Heart left ventricle (tissue), 13 donors: Measurements from ENCODE around the gene OGFR.

Source experiments
- CTCF ChIP-seq, 12 donors: fragments of 200-600 bp; sonication (generic) in 4 of 12; IDR thresholded peaks; one replicate each; pipeline versions ENCODE4 v1.5.0 to v1.8.0; 2018 to 2022; ENCODE audit warnings: antibody characterized with exemption in 12 of 12, mild to moderate bottlenecking in 5 of 12
- POLR2A ChIP-seq, 2 donors: fragments of 450-650 bp; IDR thresholded peaks; one replicate each; pipeline ENCODE4 v1.6.1; 2017; ENCODE audit warnings: antibody characterized with exemption in 2 of 2, mild to moderate bottlenecking in 2 of 2, moderate library complexity in 2 of 2
- donor health status: ischemic (EF 13 %, LVEDD 7.1; RV severe dilation, severe dysfunction).
- donor health status: DM: no; HTN: yes; CAD: no.
- donor health status: DM: no; HTN: no; CAD: no.
- donor health status: ischemic (EF 25% LVEDD 6.9; RV normal size, moderate dysfunction).
- donor health status: ischemic (EF 25% LVEDD 5.7; RV mildly dilated, moderate dysfunction).
- donor health status: ischemic (EF 35%, LVEDD 5.7; RV mildly dilated, moderate dysfunction).
- donor health status: nonischemic (EF 11% LVEDD 7.7; RV severe dilation, severe dysfunction).
- donor health status: DM: yes; HTN: yes; CAD: no.
- donor health status: PGD.
- donor health status: ischemic (EF 29% LVEDD 5.4; RV normal size, mild dysfunction).
- donor health status: nonischemic (EF 23%, LVEDD 6.1; RV moderate dilation, normal function).

GRCh38 chr20:62855120-62855519 is 50.5 kb downstream of the OGFR start:
- TF ChIP-seq CTCF (IDR thresholded peaks at IDR 0.05): no peak
- no peak for TF ChIP-seq POLR2A (IDR thresholded peaks at IDR 0.05)
